ENCODE measurements around the gene CEP63.
"Not testable (repeated sequence)": the region's sequence is repeated elsewhere in the genome, so short reads cannot be mapped to it uniquely, and the experiment has no call there.

Gene CEP63

DNA sequence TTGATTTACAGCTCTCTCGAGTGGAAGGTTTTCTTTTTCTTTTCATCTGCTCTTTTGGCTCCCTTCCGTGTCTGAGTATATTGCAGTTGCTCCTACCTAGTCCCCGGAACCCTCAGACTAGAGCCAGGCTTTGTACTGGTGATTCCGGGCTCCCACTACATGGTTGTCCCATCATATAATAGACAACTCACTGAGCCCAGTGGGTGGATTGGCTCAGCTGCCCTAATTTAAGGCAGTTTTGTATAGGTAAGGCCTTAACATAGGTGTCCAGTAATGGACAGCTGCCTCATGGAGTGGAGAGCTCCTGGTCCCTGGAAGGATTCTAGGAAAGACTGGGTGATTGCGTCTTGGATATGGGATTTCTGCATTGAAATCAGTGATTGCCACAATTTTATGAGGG, 106.9 kb downstream of the CEP63 start:
- no peak for DNase-seq

DNA sequence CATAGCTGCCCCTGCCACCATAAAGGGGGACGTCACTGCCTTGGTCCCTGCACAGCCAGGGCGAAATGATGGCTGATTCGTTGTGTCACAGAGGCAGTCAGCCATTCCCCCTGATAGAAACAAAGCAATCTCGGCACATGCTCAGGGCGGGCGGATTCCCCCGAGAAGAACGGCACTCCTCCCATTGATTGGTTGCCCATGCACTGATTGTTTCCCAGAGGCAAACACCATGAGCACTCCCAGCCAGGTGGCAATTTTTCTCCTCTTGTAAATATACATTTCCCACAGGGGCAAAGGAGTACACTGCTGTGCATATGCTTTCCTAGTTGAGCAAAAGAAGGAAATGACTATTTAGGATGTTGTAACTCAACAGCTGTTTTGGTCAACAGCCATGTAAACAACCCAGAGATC, 108.5 kb downstream of the CEP63 start:
- no peak for DNase-seq

DNA sequence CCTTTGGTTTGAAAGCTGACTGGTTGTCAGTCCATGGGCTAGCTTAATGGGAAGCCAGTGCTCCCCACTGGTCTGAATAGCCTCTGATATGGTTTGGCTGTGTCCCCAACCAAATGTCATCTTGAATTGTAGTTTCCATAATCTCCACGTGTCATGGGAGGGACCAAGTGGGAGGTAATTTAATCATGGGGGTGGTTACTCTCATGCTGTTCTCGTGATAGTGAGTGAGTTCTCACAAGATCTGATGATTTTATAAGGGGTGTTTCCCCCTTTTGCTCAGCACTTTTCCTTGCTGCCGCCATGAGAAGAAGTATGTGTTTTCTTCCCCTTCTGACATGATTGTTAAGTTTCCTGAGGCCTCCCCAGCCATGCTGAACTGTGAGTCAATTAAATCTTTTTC, 109.1 kb downstream of the CEP63 start:
- not testable (repeated sequence) for DNase-seq

DNA sequence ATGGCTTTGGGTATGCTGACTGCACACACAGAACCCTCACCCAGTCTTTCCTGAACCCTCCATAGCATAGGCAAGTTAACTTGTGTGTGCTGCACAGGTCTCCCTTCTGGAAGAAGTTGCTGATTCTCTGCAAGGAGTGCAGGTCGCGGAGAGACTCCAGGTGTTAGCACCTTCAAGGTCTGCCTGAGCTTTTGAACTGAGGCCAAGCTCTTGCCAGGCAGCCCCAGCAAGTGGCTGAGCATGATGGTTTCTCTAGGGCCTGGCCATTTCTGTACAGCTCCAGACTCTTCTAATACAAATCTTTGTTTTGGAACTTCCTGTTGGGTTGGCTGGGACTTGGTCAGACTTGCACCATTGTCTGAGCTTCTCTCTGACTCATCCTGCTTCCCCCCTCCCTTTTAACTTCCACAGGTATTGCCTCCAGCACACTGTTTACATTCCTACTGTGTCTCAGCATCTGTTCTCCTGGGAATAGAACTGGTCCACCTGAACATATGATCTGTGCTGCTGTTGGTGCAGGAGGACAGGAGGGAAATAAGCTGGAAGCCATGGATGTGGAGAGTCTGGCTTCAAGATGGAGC, 111.6 kb downstream of the CEP63 start:
- DNase-seq, result no peak

DNA sequence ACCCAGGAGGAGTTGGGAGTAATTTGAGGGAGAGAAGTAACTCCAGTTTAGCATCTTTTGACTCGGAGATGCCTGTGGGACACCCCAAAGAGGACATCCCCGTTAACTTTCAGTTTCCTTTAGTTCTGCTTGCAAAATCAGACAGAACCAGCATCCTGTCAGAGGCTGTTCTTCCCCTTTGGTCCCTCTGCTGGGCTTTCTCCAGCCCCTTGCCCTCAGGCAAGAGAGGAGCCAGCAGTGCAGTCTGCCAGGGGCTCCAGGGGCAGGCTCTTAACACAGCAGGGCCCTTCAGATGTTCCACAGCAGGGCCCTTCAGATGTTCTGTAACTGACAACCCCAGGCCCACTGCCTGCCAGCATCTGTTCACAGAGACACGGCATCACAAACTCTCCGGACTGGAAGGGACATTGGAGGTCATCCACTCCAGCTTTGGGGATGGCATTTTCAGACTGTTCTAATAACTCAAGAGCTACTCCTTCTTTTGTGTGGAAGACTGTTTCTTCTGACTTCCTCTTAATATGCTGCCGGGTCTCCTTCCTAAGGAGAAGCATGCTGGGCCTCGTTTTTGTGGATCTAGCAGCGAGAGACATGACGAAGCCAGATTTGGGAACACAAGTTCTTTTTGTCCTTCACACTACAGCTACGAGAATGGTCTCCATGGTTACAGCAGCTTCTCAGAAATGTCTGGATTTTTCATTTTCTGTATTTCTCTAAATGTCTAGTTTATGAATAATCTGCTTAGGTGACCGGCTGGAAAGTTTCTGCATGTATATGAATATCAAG, 113.1 kb downstream of the CEP63 start:
- DNase-seq, result no peak

DNA sequence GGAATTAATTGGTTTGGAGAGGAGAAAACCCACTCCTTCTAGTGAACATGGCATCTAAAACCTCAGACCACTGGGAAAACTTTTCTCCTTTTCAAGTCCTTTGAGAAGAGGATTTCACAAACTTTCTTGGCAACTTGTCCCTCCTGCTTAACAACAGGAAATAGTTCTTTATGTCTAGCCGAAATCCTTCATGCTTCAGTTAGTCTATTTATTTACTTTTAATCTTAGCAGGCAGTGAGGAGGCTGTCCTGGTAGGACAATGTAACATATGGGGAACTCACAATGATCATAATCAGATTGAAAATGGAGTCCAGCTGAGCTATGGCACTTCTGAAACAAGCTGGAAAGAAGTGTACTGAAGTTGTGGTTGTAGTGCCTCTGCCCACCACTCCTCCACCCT, 114.3 kb downstream of the CEP63 start:
- no peak for DNase-seq

DNA sequence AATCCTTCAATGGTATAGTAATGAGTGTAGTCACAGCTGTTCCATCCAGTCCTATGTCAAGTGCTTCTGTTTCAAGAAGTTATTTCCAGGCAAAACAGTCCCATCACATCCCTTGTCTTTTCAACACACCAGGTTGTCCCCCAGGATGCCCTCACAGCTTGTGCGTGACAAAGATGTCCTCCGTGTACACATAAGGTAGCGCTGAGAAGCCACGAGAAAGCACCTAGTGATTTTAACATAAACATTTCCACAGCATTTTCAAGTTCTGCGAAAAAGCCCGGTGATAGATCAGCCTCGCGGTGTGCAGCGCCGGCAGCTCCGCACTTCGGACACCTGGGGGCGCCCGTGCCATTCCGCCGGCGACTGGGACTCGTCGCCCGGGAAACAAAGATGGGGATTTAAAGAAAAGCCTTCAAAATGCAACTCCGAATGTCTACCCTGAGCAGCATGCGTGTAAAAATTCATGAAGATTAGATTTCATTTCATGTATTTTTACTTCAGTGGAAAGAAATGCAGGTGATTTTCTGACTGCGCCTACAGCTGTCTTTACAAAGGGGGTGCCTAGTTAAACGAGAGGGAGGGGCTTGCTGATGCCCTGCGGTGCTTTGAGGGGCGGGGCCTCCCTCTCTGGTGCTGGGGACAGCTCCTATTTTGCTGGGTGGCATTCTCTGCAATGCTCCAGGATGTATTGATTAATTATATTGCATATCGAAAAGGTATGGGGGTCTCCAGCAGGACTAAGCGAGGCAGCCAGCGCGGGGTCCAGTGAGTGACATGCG, 115.0 kb downstream of the CEP63 start:
- DNase-seq, result peak; percentile 24

DNA sequence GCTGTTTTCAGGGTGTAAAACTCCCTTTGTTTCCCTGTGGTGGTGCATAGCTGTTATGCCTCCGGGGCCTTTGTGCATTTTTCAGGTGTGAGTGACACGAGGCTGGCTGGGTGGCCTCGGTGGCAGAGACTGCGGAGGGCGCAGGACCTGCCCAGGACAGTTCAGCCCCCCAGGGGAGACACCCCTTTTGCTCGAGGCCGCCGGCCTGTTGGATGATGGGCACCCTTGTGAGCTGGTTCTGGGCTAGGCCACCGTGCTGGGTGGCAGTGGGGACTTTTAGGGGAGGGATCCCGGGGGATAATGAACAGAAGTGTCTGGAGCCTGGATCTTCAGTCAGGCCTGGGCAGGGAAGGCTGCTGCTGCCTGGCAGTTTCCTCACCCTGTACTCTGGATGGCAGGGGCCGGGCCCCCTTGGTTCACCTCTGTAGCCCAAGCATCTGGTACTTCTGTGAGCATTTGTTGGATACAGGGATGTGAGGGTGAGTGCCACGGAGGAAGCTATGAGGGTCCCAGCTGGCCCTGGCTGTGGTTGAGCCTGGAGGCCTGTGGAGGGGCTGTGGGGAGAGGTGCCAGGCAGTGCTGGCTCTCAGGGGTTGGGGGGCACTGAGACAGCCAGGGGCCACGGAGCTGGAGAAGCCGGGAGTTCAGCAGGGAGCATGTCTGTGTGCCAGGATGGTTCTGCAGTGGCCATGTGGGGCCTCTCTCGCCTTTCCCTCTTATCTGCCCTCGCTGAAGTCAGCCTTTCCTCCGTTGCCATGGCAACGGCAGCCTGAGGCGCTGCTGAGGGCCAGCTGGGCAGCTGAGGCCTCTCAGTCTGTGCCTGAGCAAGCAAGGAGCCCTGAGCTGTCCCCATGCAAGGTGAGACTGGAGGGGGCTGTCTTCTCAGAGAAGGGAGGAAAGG, 115.9 kb downstream of the CEP63 start:
- DNase-seq, result no peak

DNA sequence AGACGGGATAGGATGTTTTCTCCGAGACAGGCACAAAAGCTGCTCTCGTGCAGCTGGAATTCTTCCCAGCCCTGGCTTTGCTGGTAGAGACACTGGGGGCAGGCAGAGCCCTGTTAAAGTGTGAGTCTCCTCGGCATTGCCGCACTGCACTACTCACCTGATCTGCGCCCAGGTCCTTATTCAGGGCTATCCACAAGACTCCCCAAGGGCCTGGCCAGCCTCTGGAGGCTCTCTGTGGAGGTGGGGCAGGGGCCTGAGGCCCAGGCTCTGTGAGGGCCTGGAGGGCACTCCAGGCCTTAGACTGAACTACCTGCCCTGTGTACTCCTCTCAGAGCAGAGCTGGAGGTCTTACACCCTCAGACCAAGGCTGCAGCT, 116.6 kb downstream of the CEP63 start:
- no peak for DNase-seq

DNA sequence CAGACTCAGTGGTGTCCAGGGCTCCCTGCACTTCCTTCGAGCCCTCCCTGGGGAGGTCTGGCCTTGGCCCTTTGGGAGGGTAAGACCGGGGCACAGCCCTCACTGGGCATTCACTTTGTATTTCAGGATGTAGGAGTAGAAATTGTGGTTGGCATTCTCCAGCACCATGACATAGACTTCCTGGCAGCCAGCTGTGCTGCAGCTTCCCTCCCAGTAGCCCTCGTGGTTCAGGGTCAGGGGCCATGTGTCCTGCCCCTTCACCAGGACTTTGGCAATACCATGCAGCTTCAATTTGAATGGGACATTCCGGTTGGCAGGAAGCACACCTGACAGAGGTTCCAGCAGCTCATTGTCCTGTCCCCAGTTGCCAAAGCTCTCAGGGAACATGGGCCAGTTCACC, 117.6 kb downstream of the CEP63 start:
- DNase-seq, result no peak

DNA sequence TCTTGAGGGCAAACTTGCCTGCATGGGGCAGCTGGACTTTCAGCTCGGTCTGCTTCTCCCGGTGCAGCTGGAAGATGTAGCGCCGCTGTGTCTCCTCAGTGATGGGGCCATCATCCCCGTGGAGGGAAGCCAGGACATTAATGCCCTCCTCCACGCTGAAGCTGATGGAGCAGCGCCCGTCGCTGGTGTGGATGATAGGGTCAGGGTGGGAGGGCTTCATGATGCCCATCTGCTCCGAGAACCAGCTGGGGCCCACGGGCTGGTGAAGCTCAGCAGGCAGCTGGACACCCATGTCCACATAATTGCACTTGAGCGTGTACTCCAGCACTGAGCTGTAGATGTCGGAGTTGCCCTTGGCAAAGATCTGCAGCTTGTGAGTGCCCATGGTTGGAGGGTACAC, 118.1 kb downstream of the CEP63 start:
- DNase-seq, result no peak

DNA sequence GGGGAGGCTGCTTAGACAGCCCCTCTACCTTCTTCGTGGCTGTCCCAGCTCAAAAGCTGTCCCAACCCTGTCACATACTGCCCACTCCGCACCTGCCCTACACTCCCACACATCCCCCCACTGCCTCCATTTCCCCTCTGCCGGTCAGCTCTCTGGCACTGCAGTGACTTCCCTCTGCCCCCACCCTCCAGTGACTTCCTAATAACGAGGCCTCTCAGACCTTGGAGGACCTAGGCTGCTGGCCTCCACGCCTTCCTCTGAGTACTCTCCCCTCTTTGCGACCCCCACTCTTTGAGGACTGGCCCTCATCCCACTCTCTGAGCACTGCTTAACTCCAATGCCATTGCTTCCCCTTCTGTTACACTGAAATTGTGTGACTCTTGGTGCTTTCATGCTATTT, 119.7 kb downstream of the CEP63 start:
- no peak for DNase-seq

DNA sequence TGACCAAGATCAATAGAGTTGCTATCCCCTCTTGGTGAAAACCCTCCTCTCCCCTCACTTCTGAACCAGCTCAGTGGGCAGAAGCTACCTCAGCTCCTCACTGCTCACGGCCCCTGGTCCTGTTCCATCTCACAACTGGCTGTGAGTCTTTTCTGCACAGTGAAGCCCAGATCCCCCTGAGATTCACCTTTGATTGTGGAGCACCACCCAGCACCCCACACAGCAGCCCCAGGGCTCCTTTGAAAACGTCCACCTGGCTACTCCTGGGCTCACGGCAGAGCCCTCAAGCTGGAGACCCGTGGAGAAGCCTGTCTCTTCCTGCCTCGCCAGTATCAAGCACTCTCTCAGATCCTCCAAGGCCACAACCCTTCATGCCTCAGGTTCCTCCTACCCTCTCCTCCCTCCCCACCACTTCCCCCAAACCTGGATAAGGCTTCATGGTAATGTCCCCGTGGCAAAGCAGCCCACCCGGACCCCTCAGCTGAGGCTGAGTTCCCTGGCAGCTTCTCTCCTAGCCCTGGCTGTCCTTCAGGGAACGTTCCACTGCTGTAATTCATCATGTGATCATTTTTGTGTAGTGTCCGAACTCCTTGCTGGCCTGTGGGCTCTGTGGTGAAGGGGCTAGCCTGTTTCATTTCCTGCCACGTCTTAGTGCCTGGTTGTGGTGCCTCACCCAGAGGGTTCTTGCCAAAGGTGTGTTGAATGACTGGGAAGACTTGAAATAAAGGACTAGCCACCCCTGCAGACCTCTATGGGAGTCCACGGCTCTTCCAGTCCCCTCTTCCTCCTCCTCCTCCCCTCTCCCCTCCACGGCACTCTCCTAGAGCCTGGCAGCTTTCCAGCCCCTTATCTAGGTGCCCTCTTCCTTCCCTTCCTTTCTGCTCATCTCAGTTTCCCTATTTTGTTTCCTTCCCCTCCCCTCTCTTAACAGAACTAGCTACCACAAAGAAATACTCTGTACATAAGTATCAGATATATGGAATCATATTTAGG, 120.5 kb downstream of the CEP63 start:
- DNase-seq, result no peak

DNA sequence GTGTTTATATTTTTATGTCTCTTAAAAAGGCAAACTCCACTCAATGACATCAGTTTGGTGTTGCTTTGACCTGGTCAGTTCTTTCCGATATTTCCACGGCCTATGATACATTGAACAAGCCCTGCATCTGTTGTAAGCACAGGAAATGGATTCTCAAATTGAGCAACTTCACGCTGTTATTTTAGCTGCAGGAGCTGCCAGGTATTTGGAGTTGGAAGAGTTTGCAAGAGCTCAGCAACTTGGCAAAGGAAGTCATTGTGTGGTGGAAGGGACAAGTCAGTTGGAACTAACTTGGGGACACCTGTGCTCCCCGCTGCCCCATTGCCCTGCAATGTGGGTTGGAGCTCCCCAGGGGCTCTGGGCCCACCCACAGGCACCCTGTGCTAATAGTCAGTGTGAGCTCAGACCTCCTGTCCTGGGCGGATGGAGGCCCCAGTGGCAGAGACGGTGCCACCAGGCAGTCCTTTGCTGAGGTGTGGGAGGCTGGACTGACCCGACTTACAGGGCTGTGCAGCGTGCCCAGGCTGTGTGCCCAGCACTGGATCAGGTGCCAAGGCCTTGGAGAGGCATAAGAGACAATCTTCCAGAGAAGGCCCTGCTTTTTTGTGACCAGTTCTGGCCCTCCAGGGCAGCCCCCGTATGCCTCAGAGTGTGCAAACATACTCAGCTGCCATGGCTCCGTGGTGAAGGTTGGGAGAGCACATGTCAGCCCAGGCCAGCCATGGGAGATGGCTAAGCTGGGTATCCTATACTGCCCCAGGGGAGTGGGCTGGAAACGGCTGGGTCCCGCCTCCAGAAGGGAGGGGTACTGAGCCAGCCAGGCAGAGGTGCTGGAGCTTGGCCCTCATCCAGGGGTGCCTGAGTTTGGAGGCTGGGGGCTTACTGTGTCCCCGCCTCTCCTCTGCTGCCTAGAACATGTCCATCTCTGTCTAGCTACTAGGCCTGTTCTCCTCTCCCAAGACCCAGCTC, 121.5 kb downstream of the CEP63 start:
- no peak for DNase-seq

DNA sequence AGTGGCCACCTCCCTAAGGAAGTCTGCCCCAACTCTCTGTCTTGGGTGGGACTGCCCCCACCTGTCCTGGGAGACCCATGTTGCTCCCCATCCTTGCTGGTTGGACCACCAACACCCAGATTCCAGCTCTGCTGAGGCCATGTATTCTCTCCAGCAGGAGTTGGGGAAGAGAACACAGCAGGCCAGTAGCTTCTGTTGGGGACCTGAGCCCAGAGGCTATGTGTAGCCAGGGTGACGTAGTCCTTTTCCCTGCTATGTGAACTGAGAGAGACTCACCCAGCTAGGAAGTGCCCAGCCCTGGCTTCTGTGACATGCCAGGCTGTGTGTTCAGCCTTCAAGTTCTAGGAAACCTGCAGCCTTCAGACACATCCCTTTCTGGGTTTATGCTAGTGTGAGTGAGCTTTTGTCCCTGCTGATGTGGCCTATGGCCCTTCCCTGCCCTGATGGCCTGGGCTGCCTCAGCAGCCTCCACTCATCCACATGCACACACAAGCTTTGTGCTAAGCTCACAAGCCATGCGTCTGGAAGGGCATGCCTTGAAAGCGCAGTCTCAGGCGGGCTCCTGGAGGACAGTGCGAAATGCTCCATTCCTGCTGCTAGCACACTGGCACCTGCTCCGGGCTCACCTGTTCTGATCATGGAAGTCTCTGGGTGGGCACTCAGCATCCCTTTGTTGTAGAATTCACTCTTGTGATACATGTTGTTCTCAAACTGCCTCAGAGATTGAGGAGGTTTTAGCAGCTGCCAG, 122.3 kb downstream of the CEP63 start:
- no peak for DNase-seq

DNA sequence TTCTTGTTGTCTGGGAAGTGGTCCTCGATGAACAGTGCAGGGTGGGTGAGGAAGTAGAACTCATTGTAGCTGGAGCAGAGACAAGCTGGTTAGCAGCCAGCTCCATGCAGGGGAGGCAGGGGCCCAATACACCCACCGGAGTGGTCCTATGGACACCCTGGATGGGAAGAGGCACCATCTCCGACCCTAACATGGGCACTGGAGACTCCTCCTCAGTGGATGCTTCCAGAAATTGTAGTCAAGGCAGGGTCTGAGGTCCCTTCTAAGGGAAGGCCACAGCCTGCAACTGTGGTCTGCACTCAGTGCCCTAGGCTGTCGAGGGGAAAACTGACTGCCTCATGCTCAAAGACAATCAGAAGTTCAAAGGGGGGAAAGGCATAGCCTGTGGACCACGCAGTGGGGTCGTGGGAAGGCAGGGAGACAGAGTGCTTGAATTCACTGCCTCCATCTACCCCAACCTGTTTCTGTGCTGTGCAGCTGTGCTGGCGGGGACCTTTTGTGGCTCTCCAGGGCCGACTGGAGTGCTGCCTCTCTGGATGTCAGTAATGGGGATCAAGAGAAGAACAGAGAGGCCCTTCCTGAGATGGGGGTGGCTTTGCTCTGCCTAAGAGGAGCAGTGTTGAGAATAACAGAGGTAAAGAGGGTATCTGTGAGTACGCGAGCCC, 123.0 kb downstream of the CEP63 start:
- DNase-seq, result no peak

DNA sequence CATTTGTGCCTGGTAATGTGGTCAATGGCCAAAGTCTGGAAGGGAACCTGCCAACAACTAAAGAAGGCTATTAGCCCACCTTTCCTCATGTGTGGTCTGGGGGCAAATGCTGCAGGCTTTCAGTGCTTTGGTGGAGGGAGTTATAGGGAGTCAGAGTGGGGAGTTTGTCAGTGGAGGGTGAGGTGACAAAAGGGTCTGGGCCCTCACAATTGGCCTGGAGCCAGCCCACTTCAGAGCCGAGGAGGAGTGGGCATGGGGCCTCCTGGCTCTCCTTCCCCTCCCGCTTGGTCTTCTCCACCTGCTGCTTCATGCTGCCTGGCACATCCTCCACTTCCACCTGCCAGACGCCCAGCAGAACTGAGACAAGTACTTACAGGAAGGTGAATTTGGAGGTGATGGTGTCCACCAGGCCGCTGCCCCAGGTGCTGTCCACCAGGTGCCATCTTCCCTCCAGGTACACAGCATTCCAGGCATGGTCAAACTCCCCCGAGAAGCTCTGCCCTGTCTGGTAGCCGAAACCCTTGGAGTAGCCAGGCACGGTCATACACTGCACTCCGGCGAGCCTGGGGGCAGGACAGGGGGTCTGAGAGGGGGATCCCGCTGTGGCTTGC, 124.1 kb downstream of the CEP63 start:
- no peak for DNase-seq

All from NK-92 treated with Interleukin-12 subunit alpha and Interleukin-12 subunit beta, amount 100 ng/mL, for 24 hours (cell line).